Right ventricle myocardium inferior (tissue), 1 donor: ENCODE measurements around the gene TEN1. TPM values are rescaled to one million over a fixed set of nuclear protein-coding genes. Genes with fewer than 3 reads are reported as not detected.
"Not testable (repeated sequence)": the region's sequence is repeated elsewhere in the genome, so short reads cannot be mapped to it uniquely, and the experiment has no call there.

Source experiments
- ATAC-seq: fragments of 200-7000 bp; cut with Tn5 transposase; one replicate; pipeline ENCODE4 v1.9.1; 2020; ENCODE audit warnings: mild to moderate bottlenecking, moderate library complexity
- DNase-seq: peaks from one replicate; pipeline ENCODE4 v3.0.0; 2021; ENCODE audit errors: missing footprints
- intact Hi-C: fragments of 100-400 bp; cut with DNase I; formaldehyde crosslinking; loops from one replicate; pipeline ENCODE4 v1.11.0; 2022
- total RNA-seq: library from RNA; stranded (reverse); fragmentation: NEBNext Ultra II Directional; extraction: Animal tissue kit (Norgen Biotek cat#: 25700); gene quantifications from one replicate; pipeline ENCODE4 v1.2.1, GENCODE V29; 2021
- donor health status: DM: no; HTN: yes; CAD: no; lungs with severe emphysema.

The TEN1 gene
- total RNA-seq, 1 donor from 2014 or later: 9.4 TPM

GRCh38 chr17:75970626-75971025 lies 8.4 kb upstream of the TEN1 start:
- ATAC-seq (no peak), DNase-seq (no peak)
- intact Hi-C loops: no loop called here

GRCh38 chr17:75975187-75975586 lies 3.9 kb upstream of the TEN1 start:
- intact Hi-C loops: not testable (repeated sequence)

GRCh38 chr17:75975757-75976174 lies 3.3 kb upstream of the TEN1 start:
- ATAC-seq: no peak
- DNase-seq: no peak
- intact Hi-C loops: no loop called here

More at GRCh38 chr17:75975187-75975586, 3.9 kb upstream of the TEN1 start:
- not testable (repeated sequence) for ATAC-seq, DNase-seq

GRCh38 chr17:75976175-75976848 lies 2.7 kb upstream of the TEN1 start:
- DNase-seq (no peak), ATAC-seq (no peak)
- intact Hi-C loops: no loop called here

- peak; percentile 80 for DNase-seq
- ATAC-seq: peak; percentile 25
- intact Hi-C loops: loop anchor here (1.0 to 2.0 kb wide), 2 partner anchors 39 to 74 kb away; partner anchors contain the start of gene FBF1
Observed at GRCh38 chr17:75979705-75980187, 706 bp downstream of the TEN1 start.

- intact Hi-C loops: loop anchor here (2.0 kb wide), 1 partner anchor 40 kb away; the partner anchor contains the start of gene FBF1
- ATAC-seq (no peak), DNase-seq (no peak)
Observed at GRCh38 chr17:75980188-75981018, 1.4 kb downstream of the TEN1 start.

GRCh38 chr17:75981019-75981615 lies 2.1 kb downstream of the TEN1 start:
- DNase-seq (no peak), ATAC-seq (no peak)
- intact Hi-C loops: loop anchor here (2.0 kb wide), 1 partner anchor 40 kb away; the partner anchor contains the start of gene FBF1

- ATAC-seq: no peak
- no peak for DNase-seq
- intact Hi-C loops: no loop called here
Observed at GRCh38 chr17:75983501-75984181, 4.6 kb downstream of the TEN1 start.

- intact Hi-C loops: no loop called here
- ATAC-seq: no peak
Observed at GRCh38 chr17:75985986-75986385, 6.9 kb downstream of the TEN1 start.

GRCh38 chr17:75987041-75987440 lies 8.0 kb downstream of the TEN1 start:
- intact Hi-C loops: no loop called here
- no peak for ATAC-seq
- no peak for DNase-seq

More at GRCh38 chr17:75985986-75986385, 6.9 kb downstream of the TEN1 start:
- no peak for DNase-seq

GRCh38 chr17:75991396-75991795 lies 12.4 kb downstream of the TEN1 start:
- intact Hi-C loops: no loop called here
- DNase-seq (no peak), ATAC-seq (no peak)

GRCh38 chr17:75994802-75995370 lies 15.8 kb downstream of the TEN1 start:
- no peak for DNase-seq
- no peak for ATAC-seq
- intact Hi-C loops: no loop called here

- DNase-seq: no peak
Observed at GRCh38 chr17:75995385-75995925, 16.4 kb downstream of the TEN1 start.

GRCh38 chr17:75996665-75997590 lies 17.9 kb downstream of the TEN1 start:
- intact Hi-C loops: no loop called here
- DNase-seq (no peak), ATAC-seq (no peak)

More at GRCh38 chr17:75995385-75995925, 16.4 kb downstream of the TEN1 start:
- no peak for ATAC-seq
- intact Hi-C loops: no loop called here

GRCh38 chr17:75998327-75998795 lies 19.3 kb downstream of the TEN1 start:
- no peak for DNase-seq
- intact Hi-C loops: no loop called here
- ATAC-seq: no peak

GRCh38 chr17:76000016-76000754 lies 21.1 kb downstream of the TEN1 start:
- peak; percentile 81 for DNase-seq
- intact Hi-C loops: loop anchor here (10.0 kb wide), 1 partner anchor 225 kb away; a partner anchor contains a TSS
- ATAC-seq: no peak
